Suprapubic skin (tissue), 3 donors: ENCODE data around the gene C1GALT1.

Experiments
- CTCF ChIP-seq, 2 donors: fragments of 200-600 bp in 1 of 2; fragments of 450-650 bp in 1 of 2; sonication (generic) in 1 of 2; IDR thresholded peaks; one replicate each; pipeline ENCODE4 v1.5.1; 2016 to 2019; ENCODE audit warnings: antibody characterized with exemption in 2 of 2, mild to moderate bottlenecking in 1 of 2, moderate library complexity in 1 of 2
- POLR2A ChIP-seq, 2 donors: fragments of 450-650 bp; IDR thresholded peaks; one replicate each; pipeline ENCODE4 v1.6.1; 2017; ENCODE audit warnings: antibody characterized with exemption in 2 of 2, mild to moderate bottlenecking in 2 of 2, moderate library complexity in 2 of 2

GRCh38 chr7:7208520-7208919 lies 26.2 kb downstream of the C1GALT1 start:
- no peak for TF ChIP-seq CTCF (IDR thresholded peaks at IDR 0.05)
- TF ChIP-seq POLR2A (IDR thresholded peaks at IDR 0.05): no peak
